GM19099 (cell line): ENCODE results near the gene NEAT1.
A peak's percentile ranks its signal among the peaks of the same experiment; 100 is the strongest.

Experiments
- POLR2A ChIP-seq: IDR thresholded peaks from 3 replicates; pipeline ENCODE4 v1.6.1; 2011; ENCODE audit warnings: low read depth; ENCODE audit not compliant: insufficient read length; ENCODE audit errors: extremely low read depth

NEAT1 gene

DNA sequence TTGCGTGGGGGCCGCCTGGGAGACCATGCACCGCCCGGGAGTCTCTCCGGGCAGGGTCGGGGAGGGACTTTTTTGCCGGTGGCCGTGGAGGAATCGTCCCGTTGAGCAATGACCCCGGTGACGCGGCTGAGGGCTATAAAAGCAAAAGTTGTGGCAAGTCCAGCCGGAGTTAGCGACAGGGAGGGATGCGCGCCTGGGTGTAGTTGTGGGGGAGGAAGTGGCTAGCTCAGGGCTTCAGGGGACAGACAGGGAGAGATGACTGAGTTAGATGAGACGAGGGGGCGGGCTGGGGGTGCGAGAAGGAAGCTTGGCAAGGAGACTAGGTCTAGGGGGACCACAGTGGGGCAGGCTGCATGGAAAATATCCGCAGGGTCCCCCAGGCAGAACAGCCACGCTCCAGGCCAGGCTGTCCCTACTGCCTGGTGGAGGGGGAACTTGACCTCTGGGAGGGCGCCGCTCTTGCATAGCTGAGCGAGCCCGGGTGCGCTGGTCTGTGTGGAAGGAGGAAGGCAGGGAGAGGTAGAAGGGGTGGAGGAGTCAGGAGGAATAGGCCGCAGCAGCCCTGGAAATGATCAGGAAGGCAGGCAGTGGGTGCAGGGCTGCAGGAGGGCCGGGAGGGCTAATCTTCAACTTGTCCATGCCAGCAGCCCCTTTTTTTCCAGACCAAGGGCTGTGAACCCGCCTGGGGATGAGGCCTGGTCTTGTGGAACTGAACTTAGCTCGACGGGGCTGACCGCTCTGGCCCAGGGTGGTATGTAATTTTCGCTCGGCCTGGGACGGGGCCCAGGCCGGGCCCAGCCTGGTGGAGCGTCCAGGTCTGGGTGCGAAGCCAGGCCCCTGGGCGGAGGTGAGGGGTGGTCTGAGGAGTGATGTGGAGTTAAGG is at the start of gene NEAT1:
NEAT1 (plus strand) TSS at position 166 of the 883 bp plus-strand sequence.
- TF ChIP-seq POLR2A = peak; percentile 100

DNA sequence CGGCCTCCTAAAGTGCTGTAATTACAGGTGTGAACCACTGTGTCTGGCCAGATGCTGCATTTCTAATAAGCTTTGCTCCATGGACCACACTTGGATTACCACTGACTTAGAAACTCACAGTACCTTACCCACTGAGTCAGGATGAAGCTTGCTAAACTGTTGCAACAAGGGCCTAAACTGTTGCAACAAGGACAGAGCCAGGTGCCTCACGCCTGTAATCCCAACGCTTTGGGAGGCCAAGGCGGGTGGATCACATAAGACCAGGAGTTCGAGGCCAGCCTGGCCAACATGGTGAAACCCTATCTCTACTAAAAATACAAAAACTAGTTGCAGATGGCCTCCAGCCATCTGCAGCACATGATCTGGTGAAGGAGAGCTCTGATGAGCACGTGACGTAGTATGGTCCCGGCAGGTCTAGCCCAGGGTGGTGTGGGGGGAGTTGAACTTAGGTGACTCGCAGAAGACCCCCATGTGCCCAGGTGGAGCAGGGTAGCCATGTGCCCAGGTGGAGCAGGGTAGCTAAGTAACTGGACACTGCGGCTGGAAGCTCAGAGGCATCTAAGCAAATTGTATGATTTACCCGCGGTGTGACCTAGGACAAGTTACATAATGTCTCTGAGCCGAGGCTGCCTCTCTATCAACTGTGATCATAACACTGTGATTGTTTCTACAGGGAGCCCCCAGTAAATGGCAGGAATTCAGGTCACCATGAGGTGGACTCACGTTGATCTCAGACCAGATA is 48.6 kb upstream of the NEAT1 start:
- no peak for TF ChIP-seq POLR2A

DNA sequence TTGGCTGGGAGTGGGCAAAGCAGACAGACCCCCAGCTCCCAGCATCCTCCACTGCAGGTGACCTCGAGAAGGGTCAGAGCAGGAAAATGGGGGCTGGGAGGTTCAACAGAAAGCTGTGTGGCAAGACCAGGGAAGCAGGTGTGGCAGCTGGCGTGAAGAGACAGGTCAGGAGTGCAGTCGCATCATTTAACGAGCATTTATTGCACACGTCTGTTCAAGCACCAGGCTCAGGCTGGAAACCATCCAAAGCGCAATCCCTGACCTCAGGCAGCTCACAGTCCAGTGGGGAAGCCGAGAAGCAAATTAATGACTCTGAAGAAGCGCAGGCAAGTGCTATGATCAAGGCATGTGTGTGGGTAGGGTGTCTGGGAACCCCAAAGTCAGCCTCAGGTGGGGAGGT is 47.6 kb upstream of the NEAT1 start:
- no peak for TF ChIP-seq POLR2A

DNA sequence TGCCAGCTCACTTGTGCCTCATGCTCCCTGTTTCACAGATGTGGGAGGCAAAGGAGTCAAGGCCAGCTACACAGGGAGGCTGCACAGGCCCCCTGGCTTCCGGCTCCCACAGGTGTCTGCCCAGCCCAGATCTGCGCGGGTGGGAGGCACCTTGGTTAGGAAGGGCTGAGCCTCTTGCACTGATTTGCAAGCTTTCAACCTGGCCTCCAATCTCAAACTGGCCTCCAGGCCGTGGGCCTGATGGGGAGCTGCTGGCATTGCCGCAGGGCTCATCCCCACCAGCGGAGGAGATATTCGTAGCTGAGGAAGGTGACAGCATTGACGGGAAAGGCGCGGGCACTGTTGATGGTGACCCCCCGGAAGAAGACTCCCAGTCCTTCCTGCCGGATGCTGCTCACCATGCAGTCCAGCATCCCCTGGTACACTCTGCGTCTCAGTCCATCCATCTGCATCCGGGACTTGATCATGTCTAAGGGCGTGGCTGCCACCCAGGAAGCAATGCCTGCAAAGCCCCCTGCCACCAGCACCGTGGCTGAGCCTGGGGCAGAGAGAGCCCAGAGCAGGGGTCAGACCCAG is 46.4 kb upstream of the NEAT1 start:
- no peak for TF ChIP-seq POLR2A

DNA sequence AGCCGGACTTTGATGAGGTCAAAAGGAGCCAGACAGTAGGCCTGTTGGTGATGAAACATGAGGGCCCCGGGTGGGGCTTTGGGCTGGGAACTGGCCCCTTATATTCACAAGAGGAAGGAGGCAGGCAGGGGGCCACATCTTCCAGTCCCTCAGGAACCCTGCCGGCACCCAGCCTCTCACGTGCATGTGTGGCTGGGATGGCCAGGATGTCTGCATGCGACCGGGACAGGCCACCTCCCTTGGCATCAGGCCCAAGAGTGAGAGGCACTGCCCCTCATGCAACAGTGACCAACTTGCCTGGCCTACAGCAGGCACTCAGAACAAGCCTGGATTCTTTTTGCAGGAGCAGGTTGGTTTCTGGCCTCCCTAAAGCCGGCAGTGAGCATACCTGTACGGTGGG is 45.6 kb upstream of the NEAT1 start:
- TF ChIP-seq POLR2A = no peak

DNA sequence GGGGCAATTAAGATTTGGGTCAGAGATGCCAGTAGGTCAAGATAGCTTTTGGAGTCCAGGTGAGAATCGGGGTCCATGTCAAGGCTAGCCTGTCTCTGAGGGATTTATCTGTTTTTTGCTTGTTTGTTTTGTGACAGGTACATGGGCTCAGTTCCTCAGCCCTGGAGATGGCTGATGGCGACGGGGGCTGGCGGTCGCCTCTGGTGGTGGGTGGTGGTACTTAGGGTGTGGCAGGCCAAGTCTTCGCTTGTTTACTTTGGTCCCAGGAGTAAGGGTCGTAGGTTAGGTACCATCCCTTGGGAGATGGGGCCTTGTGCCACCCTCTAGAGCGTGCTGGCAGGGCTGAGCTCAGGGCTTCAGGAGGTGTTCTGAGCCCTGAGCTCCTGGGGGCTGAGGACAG is 44.8 kb upstream of the NEAT1 start:
- TF ChIP-seq POLR2A = no peak

DNA sequence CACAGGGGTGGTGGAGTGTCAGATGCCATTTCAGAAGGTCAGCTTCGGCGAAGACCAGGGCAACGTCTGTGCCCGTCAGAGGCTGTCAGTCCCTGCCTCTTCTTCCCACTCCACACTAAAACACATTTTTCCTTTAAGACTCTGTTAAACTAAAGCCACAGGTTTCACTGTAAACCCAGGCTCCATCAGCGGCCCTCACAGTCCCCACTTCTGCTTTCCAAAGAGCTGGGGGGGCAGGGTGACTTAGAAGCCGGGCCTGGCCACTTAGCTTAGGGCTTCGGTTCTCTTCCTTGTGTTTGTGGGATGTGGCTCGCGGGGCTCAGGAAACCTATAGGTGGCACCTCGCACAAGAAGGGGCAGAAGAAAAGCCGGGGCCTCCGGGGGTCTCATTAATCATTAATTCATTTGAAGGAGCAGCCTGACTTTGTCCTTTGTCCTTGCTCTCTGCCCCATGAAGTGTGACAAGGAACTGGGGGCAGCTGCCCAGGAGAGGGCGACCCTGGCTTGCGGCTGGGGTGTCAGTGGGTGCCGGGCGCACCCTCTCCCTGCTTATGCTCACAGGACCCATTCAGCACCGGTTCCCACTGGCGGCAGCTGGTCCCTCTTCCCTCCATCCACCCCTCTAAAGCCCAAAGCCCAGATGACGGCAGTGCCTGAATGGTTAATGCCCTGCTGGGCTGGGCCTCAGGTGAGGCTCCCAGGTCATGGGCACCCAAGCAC is 44.2 kb upstream of the NEAT1 start:
- TF ChIP-seq POLR2A = no peak

DNA sequence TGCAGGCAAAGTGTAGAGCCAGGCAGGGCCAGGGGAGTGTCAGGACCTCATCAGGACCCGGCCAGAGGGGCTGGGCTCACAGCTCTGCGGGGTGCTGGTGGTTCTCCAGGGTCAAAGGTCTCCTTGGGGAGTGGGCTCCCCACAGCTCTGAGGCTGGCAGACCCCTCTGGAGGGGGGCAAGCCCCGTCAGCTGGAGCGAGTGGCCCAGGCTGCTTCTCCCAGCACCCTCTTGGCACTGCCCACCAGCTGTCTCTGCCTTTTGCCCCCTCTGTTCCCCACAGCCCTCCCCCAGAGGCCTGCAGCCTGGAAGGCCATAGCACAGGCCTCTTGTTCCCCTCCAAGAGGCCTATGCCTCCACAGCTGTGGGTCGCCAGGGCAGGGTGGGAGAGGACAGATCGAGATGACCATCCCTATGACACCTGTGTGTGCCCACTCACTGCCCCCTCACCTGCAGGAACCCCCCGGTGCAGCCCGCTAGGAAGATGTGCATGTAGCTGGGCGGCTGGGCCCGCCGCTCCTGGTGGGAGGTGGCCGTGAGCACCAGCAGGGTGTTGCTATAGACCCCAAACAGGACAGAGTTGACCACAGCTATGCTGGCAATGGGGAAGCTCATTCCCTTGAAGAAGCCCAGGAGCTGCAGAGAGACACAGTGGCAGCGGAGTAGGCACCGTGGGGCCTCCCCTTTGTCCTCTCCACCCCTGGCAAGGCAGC is 43.5 kb upstream of the NEAT1 start:
- TF ChIP-seq POLR2A = no peak

DNA sequence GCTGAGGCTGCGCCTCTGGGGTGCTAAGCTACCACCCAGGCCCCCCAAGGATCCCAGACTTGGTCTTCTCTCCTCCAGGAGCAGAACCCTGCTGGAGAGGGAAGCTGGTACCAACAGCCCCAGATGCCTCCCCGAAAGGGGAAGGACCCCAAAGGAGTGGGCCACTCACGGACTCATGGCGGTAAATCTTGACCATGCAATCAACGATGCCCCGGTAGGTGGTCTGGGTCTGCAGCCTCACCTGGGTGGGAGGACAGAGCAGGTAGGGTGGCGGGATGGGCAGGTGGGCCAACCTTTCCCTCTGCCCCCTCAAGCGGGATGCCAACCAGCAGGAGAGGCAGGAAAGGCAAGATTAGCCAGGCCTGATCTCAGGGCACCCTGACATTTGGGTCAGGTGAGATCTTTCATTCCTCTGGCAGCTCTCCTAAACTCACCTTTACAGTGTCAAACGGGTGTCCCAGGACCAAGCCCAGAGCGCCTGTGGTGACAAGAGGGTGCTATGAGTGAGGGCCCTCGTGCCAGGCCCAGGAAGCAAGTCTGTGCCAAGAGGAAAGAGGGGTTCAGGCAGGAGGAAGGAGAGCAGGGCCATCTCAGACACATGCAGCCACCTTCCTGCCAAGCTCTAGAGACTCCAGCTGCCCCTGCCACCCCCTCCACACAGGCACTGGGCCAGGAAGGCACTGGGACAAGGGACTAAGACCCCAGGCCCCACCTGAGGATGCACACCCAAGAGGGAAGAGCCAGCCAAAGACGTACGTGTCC is 42.7 kb upstream of the NEAT1 start:
- no peak for TF ChIP-seq POLR2A

DNA sequence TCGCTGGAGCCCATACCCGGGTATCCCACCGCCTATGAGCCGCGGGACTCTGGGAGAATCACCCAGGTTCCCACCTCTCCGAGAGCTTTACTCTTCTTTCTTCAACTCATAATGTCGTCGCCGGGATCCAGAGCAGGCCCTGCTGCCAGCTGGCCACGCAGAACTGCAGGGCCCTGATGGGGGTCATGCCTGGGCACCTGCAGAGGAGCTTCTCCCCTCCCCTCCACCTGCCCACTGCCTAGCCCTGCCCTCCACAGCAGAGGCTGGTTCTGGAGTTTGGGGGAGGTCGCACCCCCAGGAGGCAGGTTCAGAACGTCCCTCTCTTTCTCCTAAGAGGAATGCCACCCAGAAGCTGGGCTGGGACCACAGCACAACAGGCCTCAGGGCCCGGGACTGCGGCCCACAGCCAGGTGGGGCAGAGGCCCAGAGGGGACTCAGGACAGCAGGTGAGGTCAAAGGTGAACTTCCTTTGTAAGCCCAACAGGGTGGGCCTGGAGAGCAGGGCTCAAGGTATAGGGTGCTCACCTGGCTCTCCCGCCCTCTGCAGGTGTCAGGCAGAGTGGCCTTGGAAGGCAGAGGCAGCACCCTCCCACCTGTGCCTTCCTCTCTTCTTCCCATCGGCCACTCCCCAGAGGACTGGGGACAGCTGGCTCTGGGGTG is 42.0 kb upstream of the NEAT1 start:
- TF ChIP-seq POLR2A = no peak

DNA sequence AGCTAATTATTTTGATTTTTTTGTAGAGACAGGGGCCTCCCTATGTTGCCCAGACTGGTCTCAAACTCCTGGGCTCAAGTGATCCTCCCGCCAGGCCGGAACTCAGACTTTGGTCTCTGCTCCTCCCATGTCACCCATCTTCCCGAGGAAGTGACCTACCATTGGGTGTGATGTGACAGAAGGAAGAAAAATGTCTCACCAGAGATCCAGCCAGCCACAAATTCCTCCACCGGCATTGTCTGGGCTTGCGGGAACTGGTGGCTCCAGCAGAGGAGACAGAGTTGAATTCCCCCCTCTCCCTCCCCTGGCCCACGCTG is 40.9 kb upstream of the NEAT1 start:
- no peak for TF ChIP-seq POLR2A

DNA sequence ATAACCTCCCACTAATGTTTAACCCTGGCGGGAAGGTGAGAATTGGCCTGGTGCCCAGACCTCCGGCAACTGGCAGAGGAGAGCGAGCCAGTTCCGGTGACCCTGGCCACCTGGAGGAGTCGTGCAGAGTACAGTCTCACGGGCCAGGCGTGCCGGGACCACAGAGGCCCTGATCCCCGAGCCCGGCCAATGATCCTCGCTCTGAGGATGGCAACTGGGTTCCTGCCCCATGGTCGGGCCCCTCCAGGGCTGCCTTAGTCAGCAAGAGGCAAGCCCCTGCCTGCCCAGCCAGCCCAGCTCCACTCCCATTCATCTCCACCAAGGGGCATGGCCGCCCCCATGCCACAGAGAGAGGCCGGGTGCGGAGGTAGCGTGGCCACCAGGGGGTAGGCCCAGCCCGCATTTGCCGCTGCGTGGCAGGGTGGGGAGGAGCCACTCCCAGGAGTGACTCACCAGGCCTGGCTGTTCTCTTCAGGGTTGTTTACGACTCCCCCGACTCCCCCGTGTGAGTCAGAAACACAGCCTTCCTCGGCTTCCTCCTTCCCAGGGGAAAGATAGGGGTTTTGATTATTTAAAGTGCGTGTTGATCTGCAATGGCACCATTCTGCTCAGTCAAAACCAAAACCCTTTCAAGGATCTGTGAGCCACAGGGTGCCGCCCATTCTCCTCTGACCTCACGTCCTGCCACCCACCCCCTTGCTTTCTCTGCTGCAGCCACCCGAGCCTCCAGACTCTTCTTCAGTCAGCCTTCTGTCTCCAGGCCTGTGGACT is 40.4 kb upstream of the NEAT1 start, which contains the start of gene SLC25A45:
SLC25A45 (minus strand) TSS at position 614 of the 771 bp plus-strand sequence. CDS start 695 bp downstream, outside the sequence.
- TF ChIP-seq POLR2A = peak; percentile 69
